HG03354 (cell line): ENCODE measurements around the gene IGFBP1.
"Not testable (repeated sequence)": the region's sequence is repeated elsewhere in the genome, so short reads cannot be mapped to it uniquely, and the experiment has no call there.

Source experiments
- ATAC-seq: cut with Tn5 transposase; IDR thresholded peaks from one replicate; pipeline ENCODE4 v1.9.1; 2021; ENCODE audit warnings: mild to moderate bottlenecking; ENCODE audit not compliant: unreplicated experiment, poor library complexity, severe bottlenecking

Gene IGFBP1

DNA sequence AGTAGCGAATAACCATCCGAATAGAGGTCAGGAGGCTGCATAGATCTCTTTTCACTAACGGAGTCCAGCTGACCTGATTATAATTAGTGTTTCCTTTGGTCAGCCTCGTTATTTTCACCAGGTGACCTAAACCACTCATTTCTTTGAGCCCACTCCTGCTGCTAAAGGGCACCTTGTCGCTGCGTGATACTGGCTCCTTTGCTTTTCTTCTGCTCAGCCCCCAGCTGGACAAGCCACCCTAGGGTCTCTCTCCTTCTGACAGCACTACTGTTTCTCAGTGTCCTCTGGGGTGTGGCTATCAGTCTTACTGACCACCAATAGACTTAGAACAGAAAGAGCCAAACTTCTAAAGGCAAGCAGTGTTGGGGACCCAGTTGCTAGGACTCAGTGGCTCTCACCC, 35.5 kb downstream of the IGFBP1 start:
- no peak for ATAC-seq

GRCh38 chr7:45924283-45924682, 36.0 kb downstream of the IGFBP1 start:
- no peak for ATAC-seq

GRCh38 chr7:45927721-45928120, 39.4 kb downstream of the IGFBP1 start:
- ATAC-seq: no peak

GRCh38 chr7:45930967-45931366, 42.7 kb downstream of the IGFBP1 start:
- no peak for ATAC-seq

- no peak for ATAC-seq
These were observed 49.0 kb downstream of the IGFBP1 start for GRCh38 chr7:45937301-45937700.

- no peak for ATAC-seq
These were observed 49.6 kb downstream of the IGFBP1 start for GRCh38 chr7:45937862-45938261.

- ATAC-seq: no peak
These were observed 50.5 kb downstream of the IGFBP1 start for GRCh38 chr7:45938626-45939302.

GRCh38 chr7:45939574-45939973, 51.3 kb downstream of the IGFBP1 start:
- ATAC-seq: no peak

- ATAC-seq: not testable (repeated sequence)
These were observed 52.0 kb downstream of the IGFBP1 start for GRCh38 chr7:45940237-45940781.

DNA sequence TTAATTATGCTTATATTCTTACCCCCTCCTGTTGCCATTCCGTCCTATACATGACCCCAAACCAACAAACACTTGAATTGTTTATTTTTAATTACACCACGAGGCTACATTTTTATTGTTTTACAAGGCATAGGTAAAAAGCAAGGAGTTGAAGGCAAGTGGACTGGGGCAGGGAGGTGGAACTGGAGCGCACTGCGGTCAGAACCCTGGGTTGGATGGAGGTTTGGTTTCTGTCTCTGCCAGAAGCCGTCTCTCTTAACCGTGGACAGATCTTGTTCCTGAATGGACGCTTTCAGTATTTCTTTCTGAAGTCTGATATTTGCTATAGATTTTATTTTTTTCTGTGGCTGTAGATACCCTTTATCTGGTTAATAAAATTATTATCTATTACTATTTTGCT, 52.7 kb downstream of the IGFBP1 start:
- ATAC-seq: no peak
